ENCODE data around the gene MYOZ3. TPM values are rescaled to one million over a fixed set of nuclear protein-coding genes. Genes with fewer than 3 reads are reported as not detected.

Gene MYOZ3
- total RNA-seq, 4 donors from 2014 or later: 0.10 TPM; not detected in 3

DNA sequence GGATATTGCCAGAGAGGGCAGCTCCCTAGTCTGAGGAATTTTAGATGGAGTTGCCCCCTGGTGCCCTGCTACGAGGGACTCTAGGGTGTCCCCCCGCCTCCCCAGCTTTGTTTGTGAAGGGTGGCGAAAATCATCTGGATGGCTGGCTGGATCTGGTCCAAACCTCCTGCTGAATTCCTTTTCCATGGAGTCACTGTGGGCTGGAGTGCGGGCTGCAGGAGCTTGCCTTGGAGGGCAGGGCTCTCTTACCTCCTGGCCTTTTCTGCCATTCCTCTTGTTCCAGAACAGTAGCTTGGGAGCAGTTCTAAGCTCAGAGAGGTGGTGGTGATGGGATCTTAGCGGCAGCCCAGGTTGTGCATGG is 18.5 kb upstream of the MYOZ3 start:
- H3K4me3 ChIP-seq (ENCODE audit: low read depth, poor library complexity, severe bottlenecking): no peak overlapping the region

DNA sequence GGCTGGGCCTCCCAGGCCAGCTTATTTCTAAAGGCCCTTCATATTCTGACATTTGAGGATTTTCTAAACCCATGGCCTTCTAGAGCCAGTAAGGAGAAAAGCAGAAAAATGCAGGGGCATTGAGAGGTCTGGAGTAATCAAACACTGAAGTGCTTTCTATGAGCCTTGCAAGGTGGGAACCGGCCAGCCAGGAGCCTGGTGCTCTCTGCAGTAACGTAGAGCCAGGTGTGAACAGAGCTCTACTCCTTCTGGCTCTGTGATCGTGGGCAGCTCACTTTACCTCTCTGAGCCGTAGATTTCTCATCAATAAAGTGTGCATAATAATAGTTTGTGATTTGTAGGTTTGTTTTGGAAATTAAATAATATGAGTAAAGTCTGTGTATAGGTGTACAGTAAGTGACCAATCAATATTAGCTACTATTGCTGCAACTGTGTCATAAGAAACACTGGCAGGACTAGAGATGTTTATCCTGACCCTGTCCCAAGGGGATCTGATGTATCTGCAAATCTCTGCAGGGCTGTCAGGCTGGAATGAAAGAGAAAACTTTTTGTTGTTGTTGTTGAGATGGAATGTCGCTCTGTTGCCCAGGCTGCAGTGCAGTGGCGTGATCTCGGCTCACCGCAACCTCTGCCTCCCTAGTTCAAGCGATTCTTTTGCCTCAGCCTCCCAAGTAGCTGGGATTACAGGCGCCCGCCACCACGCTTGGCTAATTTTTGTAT is 17.9 kb upstream of the MYOZ3 start:
- TF ChIP-seq, protein P1, sequence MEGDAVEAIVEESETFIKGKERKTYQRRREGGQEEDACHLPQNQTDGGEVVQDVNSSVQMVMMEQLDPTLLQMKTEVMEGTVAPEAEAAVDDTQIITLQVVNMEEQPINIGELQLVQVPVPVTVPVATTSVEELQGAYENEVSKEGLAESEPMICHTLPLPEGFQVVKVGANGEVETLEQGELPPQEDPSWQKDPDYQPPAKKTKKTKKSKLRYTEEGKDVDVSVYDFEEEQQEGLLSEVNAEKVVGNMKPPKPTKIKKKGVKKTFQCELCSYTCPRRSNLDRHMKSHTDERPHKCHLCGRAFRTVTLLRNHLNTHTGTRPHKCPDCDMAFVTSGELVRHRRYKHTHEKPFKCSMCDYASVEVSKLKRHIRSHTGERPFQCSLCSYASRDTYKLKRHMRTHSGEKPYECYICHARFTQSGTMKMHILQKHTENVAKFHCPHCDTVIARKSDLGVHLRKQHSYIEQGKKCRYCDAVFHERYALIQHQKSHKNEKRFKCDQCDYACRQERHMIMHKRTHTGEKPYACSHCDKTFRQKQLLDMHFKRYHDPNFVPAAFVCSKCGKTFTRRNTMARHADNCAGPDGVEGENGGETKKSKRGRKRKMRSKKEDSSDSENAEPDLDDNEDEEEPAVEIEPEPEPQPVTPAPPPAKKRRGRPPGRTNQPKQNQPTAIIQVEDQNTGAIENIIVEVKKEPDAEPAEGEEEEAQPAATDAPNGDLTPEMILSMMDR (IDR thresholded peaks at IDR 0.05): no peak
- TF ChIP-seq POLR2A (IDR thresholded peaks at IDR 0.05): no peak
- no peak for DNase-seq (ENCODE audit: low spot score in 2 of 2)
- H3K4me3 ChIP-seq (ENCODE audit: low read depth, poor library complexity, severe bottlenecking): no peak overlapping the region
- 89 to 92% methylated on average over 12 of the region's 12 CpGs for WGBS, 2 donors
- intact Hi-C loops (cut with DNase I; ENCODE audit: low total_unique reads): no loop called here

More for the DNA sequence above, 18.5 kb upstream of the MYOZ3 start:
- TF ChIP-seq, protein P1 (IDR thresholded peaks at IDR 0.05): no peak
- TF ChIP-seq POLR2A (IDR thresholded peaks at IDR 0.05): no peak
- intact Hi-C loops (cut with DNase I; ENCODE audit: low total_unique reads): no loop called here
- peak; percentile 70 to 93 for DNase-seq (ENCODE audit: low spot score in 2 of 2)
- 25% methylated on average over 5 of the region's 5 CpGs for WGBS, 2 donors

DNA sequence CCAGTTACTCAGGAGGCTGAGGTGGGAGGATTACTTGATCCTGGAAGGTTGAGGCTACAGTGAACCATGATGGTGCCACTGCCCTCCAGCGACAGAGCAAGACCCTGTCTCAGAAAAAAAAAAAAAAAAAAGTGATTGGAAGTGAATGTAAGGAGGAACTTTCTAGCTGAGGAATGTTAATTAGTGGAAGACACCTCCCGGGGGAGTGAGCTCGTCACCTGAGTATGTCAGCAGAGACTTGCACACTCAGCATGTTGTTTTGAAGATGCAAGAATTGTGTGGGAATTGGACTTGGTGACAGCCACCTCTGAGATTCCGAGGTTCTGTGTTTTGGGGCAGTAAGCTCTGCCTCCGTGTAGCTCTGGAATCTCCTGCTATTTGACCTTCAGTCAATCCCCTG is 17.0 kb upstream of the MYOZ3 start:
- 68 to 71% methylated on average over 5 of the region's 5 CpGs for WGBS, 2 donors
- H3K4me3 ChIP-seq (ENCODE audit: low read depth, poor library complexity, severe bottlenecking): no peak overlapping the region
- TF ChIP-seq, protein P1 (IDR thresholded peaks at IDR 0.05): no peak
- no peak for TF ChIP-seq POLR2A (IDR thresholded peaks at IDR 0.05)
- DNase-seq (ENCODE audit: low spot score in 2 of 2): no peak
- intact Hi-C loops (cut with DNase I; ENCODE audit: low total_unique reads): no loop called here

DNA sequence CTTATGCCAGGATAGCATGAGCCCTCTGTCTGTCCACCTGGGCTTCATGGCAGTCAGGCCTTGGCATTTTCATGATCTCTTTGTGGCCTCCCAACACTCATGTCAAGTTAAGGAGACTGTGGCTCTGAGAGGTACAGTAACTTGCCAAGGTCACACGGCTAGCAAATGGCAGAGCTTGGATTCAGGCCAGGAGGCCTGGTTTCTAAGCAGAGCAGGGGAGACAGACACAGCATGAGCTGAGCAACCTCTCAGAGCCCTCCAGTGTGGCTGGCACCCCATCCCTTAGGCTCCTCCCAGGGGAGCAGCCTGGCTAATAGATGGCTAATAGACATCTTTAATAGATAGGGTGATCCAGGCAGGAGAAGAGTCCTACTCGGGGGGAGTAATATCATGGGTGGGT is 16.5 kb upstream of the MYOZ3 start:
- 50 to 54% methylated on average over 2 of the region's 2 CpGs for WGBS, 2 donors
- TF ChIP-seq, protein P1 (IDR thresholded peaks at IDR 0.05): no peak
- no peak for TF ChIP-seq POLR2A (IDR thresholded peaks at IDR 0.05)
- H3K4me3 ChIP-seq (ENCODE audit: low read depth, poor library complexity, severe bottlenecking): no peak overlapping the region
- intact Hi-C loops (cut with DNase I; ENCODE audit: low total_unique reads): no loop called here
- no peak for DNase-seq (ENCODE audit: low spot score in 2 of 2)

DNA sequence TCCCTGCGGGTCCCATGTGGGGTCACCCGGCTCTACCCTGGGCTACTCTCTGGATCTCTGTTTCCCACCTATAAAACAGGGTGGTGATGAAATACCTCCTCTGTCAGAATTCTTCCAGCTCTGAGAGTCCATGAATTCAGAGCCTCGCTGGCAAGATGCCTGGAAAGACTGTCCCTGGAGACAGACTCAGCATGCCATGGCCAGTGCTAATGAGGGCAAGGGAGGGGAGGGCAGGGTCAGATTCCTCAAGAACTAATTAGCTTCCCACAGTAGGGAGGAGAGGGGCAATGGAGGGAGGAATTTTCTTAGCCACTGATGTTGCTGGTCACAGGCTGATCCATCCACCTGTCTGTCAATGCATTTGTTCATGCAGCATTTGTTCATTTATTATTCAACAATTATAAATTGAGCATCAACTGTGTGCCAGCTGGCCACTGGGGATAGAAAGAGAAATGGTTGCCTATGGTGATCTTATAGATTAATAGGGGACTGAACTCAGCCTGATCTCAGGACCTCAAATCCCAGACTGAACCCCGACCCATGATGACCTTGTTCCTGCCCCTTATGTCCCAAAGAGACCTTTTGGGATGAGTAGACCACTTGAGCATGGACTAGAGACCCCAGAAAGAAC is 15.9 kb upstream of the MYOZ3 start:
- 63 to 80% methylated on average over 4 of the region's 4 CpGs for WGBS, 2 donors
- TF ChIP-seq, protein P1 (IDR thresholded peaks at IDR 0.05): no peak
- no peak for TF ChIP-seq POLR2A (IDR thresholded peaks at IDR 0.05)
- intact Hi-C loops (cut with DNase I; ENCODE audit: low total_unique reads): no loop called here
- no peak overlapping the region for H3K4me3 ChIP-seq (ENCODE audit: low read depth, poor library complexity, severe bottlenecking)
- DNase-seq (ENCODE audit: low spot score in 2 of 2): no peak

Data from lower leg skin (tissue), 4 donors.